CD4-positive, CD25-positive, alpha-beta regulatory T cell (primary cell): ENCODE measurements around the gene ODF4. TPM values are rescaled to one million over a fixed set of nuclear protein-coding genes. Genes with fewer than 3 reads are reported as not detected.

Experiments used
- ATAC-seq, 2 donors: fragments of 150-1000 bp; cut with Tn5 transposase; one replicate each; pipeline ENCODE4 v1.10.0; 2021; ENCODE audit warnings: low read depth in 2 of 2, moderate number of reproducible peaks in 2 of 2, moderate library complexity in 1 of 2
- DNase-seq, 3 donors: peaks; one replicate each; pipeline versions ENCODE4 v3.0.0 to v3.0.0-alpha.2; 2012 to 2022; ENCODE audit warnings: mixed read lengths in 1 of 3
- H3K27ac ChIP-seq: one replicate; pipeline ENCODE4 v1.7.0; 2013; ENCODE audit warnings: mild to moderate bottlenecking, low read length; ENCODE audit not compliant: insufficient read depth, poor library complexity, severe bottlenecking
- H3K27me3 ChIP-seq: one replicate; pipeline ENCODE4 v1.7.0; 2013; ENCODE audit warnings: low read length; ENCODE audit not compliant: control insufficient read depth, insufficient read depth
- H3K36me3 ChIP-seq: one replicate; pipeline ENCODE4 v1.7.0; 2013; ENCODE audit warnings: mild to moderate bottlenecking, low read length, moderate library complexity; ENCODE audit not compliant: control insufficient read depth, insufficient read depth
- H3K4me1 ChIP-seq: 2 replicates; pipeline ENCODE4 v1.7.0; 2013; ENCODE audit warnings: mild to moderate bottlenecking, low read length; ENCODE audit not compliant: insufficient read depth, control insufficient read depth, poor library complexity, severe bottlenecking
- H3K4me3 ChIP-seq: one replicate; pipeline ENCODE4 v1.7.0; 2013; ENCODE audit warnings: low read depth, mild to moderate bottlenecking, low read length, moderate library complexity
- H3K9me3 ChIP-seq, 2 experiments: 1 replicate in 1 of 2; 2 replicates in 1 of 2; pipeline ENCODE4 v1.7.0; 2013; ENCODE audit warnings: low read length in 2 of 2, mild to moderate bottlenecking in 1 of 2, moderate library complexity in 1 of 2; ENCODE audit not compliant: control insufficient read depth in 2 of 2
- H3K27ac Mint-ChIP-seq, 3 donors: one replicate each; pipeline ENCODE4 v1.8.0; 2020 to 2022; ENCODE audit warnings: mild to moderate bottlenecking in 3 of 3, mixed read lengths in 3 of 3, moderate library complexity in 2 of 3
- H3K27me3 Mint-ChIP-seq: one replicate; pipeline ENCODE4 v1.8.0; 2022; ENCODE audit warnings: mild to moderate bottlenecking, mixed read lengths
- H3K36me3 Mint-ChIP-seq: one replicate; pipeline ENCODE4 v1.8.0; 2020; ENCODE audit warnings: mixed read lengths
- H3K4me1 Mint-ChIP-seq, 4 donors: one replicate each; pipeline ENCODE4 v1.8.0; 2020 to 2022; ENCODE audit warnings: mixed read lengths in 4 of 4, mild to moderate bottlenecking in 1 of 4
- H3K4me3 Mint-ChIP-seq, 4 donors: one replicate each; pipeline ENCODE4 v1.8.0; 2020 to 2022; ENCODE audit warnings: mild to moderate bottlenecking in 4 of 4, mixed read lengths in 4 of 4, moderate library complexity in 3 of 4
- H3K9me3 Mint-ChIP-seq, 7 donors: one replicate each; pipeline ENCODE4 v1.8.0; 2020 to 2022; ENCODE audit warnings: mixed read lengths in 7 of 7, mild to moderate bottlenecking in 3 of 7, moderate library complexity in 2 of 7
- polyA plus RNA-seq, 4 donors: library from polyadenylated mRNA; unstranded; fragments of 300-500 nt; fragmentation: Illumina TruSeq; gene quantifications; one replicate each; pipeline ENCODE4 v1.2.3, GENCODE V29; 2021
- total RNA-seq: library from RNA; stranded (reverse); gene quantifications from one replicate; pipeline ENCODE4 v1.2.3, GENCODE V29; 2022

Gene ODF4
- total and polyA plus RNA-seq, 5 donors from 2014 or later, result not detected

GRCh38 chr17:8360260-8360659 lies 20.6 kb downstream of the ODF4 start:
- ATAC-seq (no peak), DNase-seq (no peak)
- H3K9me3 ChIP-seq, result no peaks in the 10 kb centered on the region
- H3K9me3 Mint-ChIP-seq, result no peaks in the 10 kb centered on the region
- H3K27ac ChIP-seq, result no peak overlapping the region
- no peaks in the 10 kb centered on the region for H3K36me3 ChIP-seq
- no peak overlapping the region for H3K4me3 Mint-ChIP-seq
- H3K4me1 ChIP-seq, result no peaks in the 10 kb centered on the region
- no peak overlapping the region for H3K4me3 ChIP-seq
- H3K27me3 ChIP-seq, result no peaks in the 10 kb centered on the region
- H3K36me3 Mint-ChIP-seq, result no peaks in the 10 kb centered on the region
- H3K27me3 Mint-ChIP-seq, result no peaks in the 10 kb centered on the region
- no peak overlapping the region for H3K27ac Mint-ChIP-seq
- peaks cover 0 to 10% (median 6%) of the 10 kb centered on the region in 4 donors for H3K4me1 Mint-ChIP-seq

DNA sequence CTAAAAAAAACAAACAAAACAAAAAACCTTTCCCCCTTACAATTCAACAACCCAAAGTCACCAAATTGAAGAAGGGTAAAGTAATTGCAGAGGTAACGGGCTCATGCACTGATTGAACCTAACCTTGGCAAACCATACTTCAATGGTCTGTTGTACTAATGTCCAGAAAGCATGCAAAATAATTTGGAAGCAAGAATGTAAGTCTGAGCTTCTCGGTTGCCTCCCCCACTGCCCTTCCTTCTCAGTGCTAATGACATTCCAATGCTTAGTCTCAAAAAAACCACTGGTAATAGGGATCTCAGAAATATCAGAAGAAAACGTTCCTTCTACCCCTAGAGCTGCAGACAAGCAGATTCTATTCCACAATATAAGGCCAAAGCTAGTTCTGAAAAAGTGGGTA lies 21.1 kb downstream of the ODF4 start:
- no peak overlapping the region for H3K4me3 Mint-ChIP-seq
- no peak overlapping the region for H3K4me3 ChIP-seq

GRCh38 chr17:8362651-8363332 lies 23.2 kb downstream of the ODF4 start:
- no peaks in the 10 kb centered on the region for H3K9me3 ChIP-seq
- H3K36me3 ChIP-seq, result no peaks in the 10 kb centered on the region
- no peaks in the 10 kb centered on the region for H3K27me3 ChIP-seq
- H3K4me3 Mint-ChIP-seq, result no peak overlapping the region
- no peaks in the 10 kb centered on the region for H3K36me3 Mint-ChIP-seq
- no peaks in the 10 kb centered on the region for H3K4me1 ChIP-seq
- no peaks in the 10 kb centered on the region for H3K27me3 Mint-ChIP-seq
- peaks cover 3 to 12% (median 8%) of the 10 kb centered on the region in 4 donors for H3K4me1 Mint-ChIP-seq
- H3K9me3 Mint-ChIP-seq, result no peaks in the 10 kb centered on the region
- no peak for ATAC-seq
- no peak overlapping the region for H3K27ac Mint-ChIP-seq
- no peak overlapping the region for H3K4me3 ChIP-seq
- DNase-seq, result no peak
- H3K27ac ChIP-seq, result no peak overlapping the region

More for the DNA sequence above, 21.1 kb downstream of the ODF4 start:
- no peaks in the 10 kb centered on the region for H3K36me3 ChIP-seq
- no peak for DNase-seq
- peaks cover 3 to 12% (median 6%) of the 10 kb centered on the region in 4 donors for H3K4me1 Mint-ChIP-seq
- no peaks in the 10 kb centered on the region for H3K27me3 Mint-ChIP-seq
- ATAC-seq, result no peak
- no peaks in the 10 kb centered on the region for H3K9me3 Mint-ChIP-seq
- no peaks in the 10 kb centered on the region for H3K9me3 ChIP-seq
- no peak overlapping the region for H3K27ac Mint-ChIP-seq
- no peaks in the 10 kb centered on the region for H3K36me3 Mint-ChIP-seq
- H3K4me1 ChIP-seq, result no peaks in the 10 kb centered on the region
- H3K27me3 ChIP-seq, result no peaks in the 10 kb centered on the region
- no peak overlapping the region for H3K27ac ChIP-seq

DNA sequence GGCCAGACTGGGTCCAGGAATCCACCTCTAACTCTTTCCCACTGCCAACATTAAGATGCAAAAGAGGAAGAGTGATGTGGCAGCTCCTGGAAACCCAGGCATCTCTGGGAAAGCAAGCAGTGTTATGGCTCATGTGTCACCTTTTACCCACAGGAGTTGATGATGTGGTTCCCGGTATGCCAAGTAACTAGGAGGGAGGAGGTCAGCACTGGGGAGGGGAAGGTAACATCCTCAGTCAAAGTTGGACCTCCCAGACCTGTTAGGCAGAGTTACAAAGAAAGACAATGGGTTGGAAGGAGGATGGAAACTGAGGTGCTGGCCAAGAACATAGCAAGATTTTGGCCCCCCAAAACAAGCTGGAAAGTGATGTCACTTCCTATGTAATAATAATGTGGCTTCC lies 25.5 kb downstream of the ODF4 start:
- ATAC-seq (no peak), DNase-seq (no peak)
- Mint-ChIP-seq H3K4me1 (peaks cover 4 to 12% (median 7%) of the 10 kb centered on the region in 4 donors), H3K27ac (peak overlapping the region in 1 of 3 donors; percentile 90), H3K27me3 (no peaks in the 10 kb centered on the region), H3K9me3 (no peaks in the 10 kb centered on the region), H3K4me3 (no peak overlapping the region), H3K36me3 (peaks cover 14% of the 10 kb centered on the region)
- Histone ChIP-seq H3K27me3 (no peaks in the 10 kb centered on the region), H3K36me3 (peaks cover 12% of the 10 kb centered on the region), H3K4me3 (no peak overlapping the region), H3K9me3 (no peaks in the 10 kb centered on the region), H3K27ac (no peak overlapping the region), H3K4me1 (no peaks in the 10 kb centered on the region)

DNA sequence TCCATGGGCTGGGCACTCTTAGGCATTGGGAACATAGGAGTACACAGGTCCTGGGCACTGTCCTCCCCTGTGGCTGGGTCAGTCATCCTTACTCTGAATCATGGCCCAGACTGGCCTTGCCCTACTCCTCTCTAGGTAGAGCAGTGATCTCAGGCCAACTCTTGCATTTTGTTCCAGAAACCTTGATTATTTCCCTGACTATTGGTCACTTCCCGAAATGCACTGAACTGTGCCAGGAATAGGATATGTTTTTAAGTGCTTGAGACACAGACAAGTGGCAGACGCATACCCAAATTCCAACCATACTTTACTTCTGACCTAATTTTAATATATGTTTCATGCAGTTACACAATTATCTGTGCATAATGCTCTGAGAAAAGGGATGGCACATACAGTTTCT lies 26.6 kb downstream of the ODF4 start:
- DNase-seq (no peak), ATAC-seq (no peak)
- Histone ChIP-seq H3K4me1 (no peaks in the 10 kb centered on the region), H3K36me3 (peaks cover 15% of the 10 kb centered on the region), H3K4me3 (no peak overlapping the region), H3K27ac (no peak overlapping the region), H3K27me3 (no peaks in the 10 kb centered on the region), H3K9me3 (no peaks in the 10 kb centered on the region)
- Mint-ChIP-seq H3K9me3 (no peaks in the 10 kb centered on the region), H3K4me1 (peaks cover 4 to 11% (median 5%) of the 10 kb centered on the region in 4 donors), H3K27me3 (no peaks in the 10 kb centered on the region), H3K4me3 (no peak overlapping the region), H3K36me3 (peaks cover 17% of the 10 kb centered on the region), H3K27ac (no peak overlapping the region)

- H3K4me1 Mint-ChIP-seq, result peaks cover 4 to 14% (median 6%) of the 10 kb centered on the region in 4 donors
Observed at GRCh38 chr17:8368193-8368592, 28.6 kb downstream of the ODF4 start.

GRCh38 chr17:8369944-8370343 lies 30.3 kb downstream of the ODF4 start:
- ATAC-seq, result no peak
- Mint-ChIP-seq H3K27ac (peak overlapping the region in 1 of 3 donors; percentile 13), H3K27me3 (no peaks in the 10 kb centered on the region), H3K4me3 (no peak overlapping the region), H3K36me3 (peaks cover 21% of the 10 kb centered on the region), H3K9me3 (peaks cover 0 to 2% (median 0%) of the 10 kb centered on the region in 7 donors), H3K4me1 (peaks cover 4 to 18% (median 7%) of the 10 kb centered on the region in 4 donors)
- H3K4me1 ChIP-seq, result no peaks in the 10 kb centered on the region
- peaks cover 19% of the 10 kb centered on the region for H3K36me3 ChIP-seq
- no peak for DNase-seq
- H3K27ac ChIP-seq, result no peak overlapping the region
- no peaks in the 10 kb centered on the region for H3K9me3 ChIP-seq
- H3K27me3 ChIP-seq, result no peaks in the 10 kb centered on the region
- H3K4me3 ChIP-seq, result no peak overlapping the region

More at GRCh38 chr17:8368193-8368592, 28.6 kb downstream of the ODF4 start:
- ATAC-seq (no peak), DNase-seq (no peak)
- H3K27ac Mint-ChIP-seq, result no peak overlapping the region
- H3K4me3 Mint-ChIP-seq, result no peak overlapping the region
- peaks cover 21% of the 10 kb centered on the region for H3K36me3 Mint-ChIP-seq
- no peak overlapping the region for H3K27ac ChIP-seq
- no peaks in the 10 kb centered on the region for H3K27me3 Mint-ChIP-seq
- H3K36me3 ChIP-seq, result peaks cover 19% of the 10 kb centered on the region
- H3K9me3 ChIP-seq, result no peaks in the 10 kb centered on the region
- no peak overlapping the region for H3K4me3 ChIP-seq
- peaks cover 0 to 2% (median 0%) of the 10 kb centered on the region in 7 donors for H3K9me3 Mint-ChIP-seq
- no peaks in the 10 kb centered on the region for H3K27me3 ChIP-seq
- H3K4me1 ChIP-seq, result no peaks in the 10 kb centered on the region

- DNase-seq, result no peak
- ATAC-seq, result no peak
- peaks cover 0 to 2% (median 0%) of the 10 kb centered on the region in 7 donors for H3K9me3 Mint-ChIP-seq
- H3K4me3 ChIP-seq, result no peak overlapping the region
- peaks cover 21% of the 10 kb centered on the region for H3K36me3 Mint-ChIP-seq
- no peaks in the 10 kb centered on the region for H3K9me3 ChIP-seq
- peak overlapping the region in 1 of 4 donors; percentile 58 for H3K4me3 Mint-ChIP-seq
- no peaks in the 10 kb centered on the region for H3K27me3 Mint-ChIP-seq
- H3K27ac Mint-ChIP-seq, result peak overlapping the region in 1 of 3 donors; percentile 42
- H3K4me1 ChIP-seq, result peaks cover 17% of the 10 kb centered on the region
- H3K4me1 Mint-ChIP-seq, result peaks cover 5 to 34% (median 10%) of the 10 kb centered on the region in 4 donors
- peaks cover 19% of the 10 kb centered on the region for H3K36me3 ChIP-seq
- no peaks in the 10 kb centered on the region for H3K27me3 ChIP-seq
- H3K27ac ChIP-seq, result no peak overlapping the region
Observed at GRCh38 chr17:8371786-8372185, 32.1 kb downstream of the ODF4 start.
